ENCODE results near the gene VAMP2. TPM values are rescaled to one million over a fixed set of nuclear protein-coding genes. Genes with fewer than 3 reads are reported as not detected.

VAMP2 gene
- total and polyA plus RNA-seq, 9 donors: 35.5 to 233 (median 118) TPM

GRCh38 chr17:8126491-8127066 lies 36.2 kb downstream of the VAMP2 start:
- WGBS, 3 donors: 0% methylated on average over 18 to 44 of the region's 45 CpGs
- H3K27ac ChIP-seq: peak overlapping the region; percentile 35 to 40
- no peaks in the 10 kb centered on the region for H3K9me3 ChIP-seq
- peak; percentile 50 to 69 (median 56) for DNase-seq
- peaks cover 11% of the 10 kb centered on the region for H3K4me1 ChIP-seq (ENCODE audit: insufficient read depth)
- no peak for TF ChIP-seq CTCF (IDR thresholded peaks at IDR 0.05)
- TF ChIP-seq EP300 (IDR thresholded peaks at IDR 0.05): no peak
- no peak for TF ChIP-seq POLR2A (IDR thresholded peaks at IDR 0.05)
- intact Hi-C loops (cut with DNase I): loop anchor here in 2 of 4 donors (1.0 to 10.0 kb wide), 3 partner anchors 47 to 98 kb away; no protein-coding TSS in a partner anchor
- H3K4me3 ChIP-seq: peak overlapping the region; percentile 46
- H3K27me3 ChIP-seq: no peaks in the 10 kb centered on the region
- no peaks in the 10 kb centered on the region for H3K36me3 ChIP-seq

GRCh38 chr17:8125947-8126490 lies 36.7 kb downstream of the VAMP2 start:
- WGBS, 3 donors: 0 to 1% (median 1%) methylated on average over 35 of the region's 35 CpGs
- intact Hi-C loops (cut with DNase I): loop anchor here in 2 of 4 donors (1.0 to 10.0 kb wide), 3 partner anchors 47 to 99 kb away; no protein-coding TSS in a partner anchor
- Histone ChIP-seq H3K36me3 (no peaks in the 10 kb centered on the region), H3K4me1 (ENCODE audit: insufficient read depth) (peaks cover 11% of the 10 kb centered on the region), H3K4me3 (peak overlapping the region; percentile 46), H3K9me3 (no peaks in the 10 kb centered on the region), H3K27ac (peak overlapping the region; percentile 35 to 40), H3K27me3 (no peaks in the 10 kb centered on the region)
- TF ChIP-seq EP300 (IDR thresholded peaks at IDR 0.05) (no peak), CTCF (IDR thresholded peaks at IDR 0.05) (no peak), POLR2A (IDR thresholded peaks at IDR 0.05) (no peak)
- peak in 2 of 5 donors; percentile 50 to 67 for DNase-seq

DNA sequence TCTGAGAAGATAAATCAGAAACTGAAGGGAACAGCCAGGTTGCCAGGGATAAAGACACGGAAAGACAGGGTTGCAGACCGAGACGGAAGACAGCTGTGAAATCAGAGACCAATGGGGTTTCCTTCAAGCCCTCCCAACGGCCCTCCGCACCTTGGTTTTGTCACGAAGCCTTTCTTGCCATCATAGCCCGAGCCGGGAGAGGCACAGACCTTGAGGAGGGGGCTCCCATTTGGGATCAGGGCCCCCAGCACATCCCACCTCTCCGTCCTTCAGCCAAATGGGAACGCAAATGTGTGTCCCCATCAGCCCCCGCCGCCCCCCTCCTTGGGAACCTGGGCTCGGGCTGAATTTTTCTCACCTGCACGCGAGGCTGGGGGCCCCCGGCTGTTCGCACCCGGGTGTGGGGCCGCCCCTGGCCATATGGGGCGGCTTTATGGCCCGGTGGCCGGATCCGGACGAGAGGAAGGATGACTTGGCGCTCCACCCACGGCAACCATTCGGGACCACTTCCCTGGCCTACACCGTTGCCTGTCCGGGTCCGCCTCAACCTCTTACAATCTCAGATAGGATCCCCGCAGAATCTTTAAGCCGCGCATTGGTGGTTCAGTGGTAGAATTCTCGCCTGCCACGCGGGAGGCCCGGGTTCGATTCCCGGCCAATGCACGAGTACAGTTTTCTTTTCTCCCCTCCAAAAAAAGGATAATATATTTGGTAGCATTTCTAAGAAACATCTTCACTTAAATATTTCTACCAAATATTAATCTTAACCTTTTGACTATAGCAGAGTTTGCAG lies 37.4 kb downstream of the VAMP2 start:
- Histone ChIP-seq H3K4me1 (ENCODE audit: insufficient read depth) (peaks cover 11% of the 10 kb centered on the region), H3K4me3 (peak overlapping the region; percentile 46), H3K9me3 (no peaks in the 10 kb centered on the region), H3K27me3 (no peaks in the 10 kb centered on the region), H3K36me3 (no peaks in the 10 kb centered on the region), H3K27ac (peak overlapping the region in 1 of 2 donors; percentile 35)
- WGBS, 3 donors: 0 to 1% (median 1%) methylated on average over 28 to 40 of the region's 40 CpGs
- intact Hi-C loops (cut with DNase I): loop anchor here in 1 of 4 donors (10.0 kb wide), 1 partner anchor 99 kb away; no protein-coding TSS in a partner anchor
- TF ChIP-seq POLR2A (IDR thresholded peaks at IDR 0.05) (peak; percentile 19), EP300 (IDR thresholded peaks at IDR 0.05) (no peak), CTCF (IDR thresholded peaks at IDR 0.05) (no peak)
- DNase-seq: peak; percentile 79 to 92 (median 89)

DNA sequence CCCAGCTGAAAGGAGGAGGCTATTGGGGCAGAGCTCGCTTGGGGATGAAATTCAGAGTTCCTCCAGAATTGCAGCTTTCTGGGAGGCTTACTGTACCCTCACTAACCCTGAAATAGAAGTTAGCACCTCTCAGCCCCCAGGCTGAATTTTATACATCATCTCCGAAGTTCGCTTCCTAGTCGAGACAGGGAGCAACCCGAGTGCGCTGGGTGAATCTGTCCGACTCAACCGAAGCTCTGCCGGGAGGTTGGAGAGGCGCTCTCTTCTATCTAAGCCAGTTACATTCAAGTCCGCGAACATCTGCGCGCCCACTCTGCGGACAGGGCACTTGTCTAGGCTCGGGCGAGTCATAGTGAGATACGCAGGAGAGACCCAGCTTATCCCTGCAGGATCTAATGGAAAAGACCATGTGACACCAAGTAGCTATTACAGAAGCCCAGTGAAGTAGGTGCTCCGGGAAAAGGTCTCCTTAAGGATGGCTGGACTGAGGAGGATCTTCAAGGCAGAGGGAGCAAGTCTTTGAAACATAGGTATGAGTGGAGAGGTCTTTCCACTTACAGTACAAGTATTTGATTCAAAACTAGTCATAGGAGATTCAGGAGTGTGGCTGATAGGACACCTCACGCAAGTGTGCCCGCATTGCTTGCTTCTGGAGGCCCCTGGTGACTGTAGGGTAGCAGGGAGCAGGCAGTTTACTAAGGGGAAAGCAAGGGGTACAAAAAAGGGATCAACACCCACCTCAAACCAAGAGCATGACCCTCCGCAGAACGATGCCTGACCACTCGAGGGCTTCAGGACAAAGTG lies 38.2 kb downstream of the VAMP2 start:
- TF ChIP-seq CTCF (IDR thresholded peaks at IDR 0.05) (no peak), EP300 (IDR thresholded peaks at IDR 0.05) (no peak), POLR2A (IDR thresholded peaks at IDR 0.05) (no peak)
- Histone ChIP-seq H3K9me3 (no peaks in the 10 kb centered on the region), H3K27ac (no peak overlapping the region), H3K4me1 (ENCODE audit: insufficient read depth) (peaks cover 11% of the 10 kb centered on the region), H3K27me3 (no peaks in the 10 kb centered on the region), H3K36me3 (no peaks in the 10 kb centered on the region), H3K4me3 (peak overlapping the region; percentile 51)
- 3 to 4% (median 3%) methylated on average over 23 to 24 of the region's 24 CpGs for WGBS, 3 donors
- intact Hi-C loops (cut with DNase I): loop anchor here in 3 of 4 donors (5.0 to 10.0 kb wide), 4 partner anchors 53 to 100 kb away; partner anchors contain the start of gene TMEM107 (in 1 of the 3)
- peak in 2 of 5 donors; percentile 33 to 48 for DNase-seq

All from ovary (tissue), 9 donors.